ENCODE results near the gene MMEL1. TPM values are rescaled to one million over a fixed set of nuclear protein-coding genes. Genes with fewer than 3 reads are reported as not detected.

The MMEL1 gene
- total RNA-seq, 6 experiments from 2014 or later: not detected

DNA sequence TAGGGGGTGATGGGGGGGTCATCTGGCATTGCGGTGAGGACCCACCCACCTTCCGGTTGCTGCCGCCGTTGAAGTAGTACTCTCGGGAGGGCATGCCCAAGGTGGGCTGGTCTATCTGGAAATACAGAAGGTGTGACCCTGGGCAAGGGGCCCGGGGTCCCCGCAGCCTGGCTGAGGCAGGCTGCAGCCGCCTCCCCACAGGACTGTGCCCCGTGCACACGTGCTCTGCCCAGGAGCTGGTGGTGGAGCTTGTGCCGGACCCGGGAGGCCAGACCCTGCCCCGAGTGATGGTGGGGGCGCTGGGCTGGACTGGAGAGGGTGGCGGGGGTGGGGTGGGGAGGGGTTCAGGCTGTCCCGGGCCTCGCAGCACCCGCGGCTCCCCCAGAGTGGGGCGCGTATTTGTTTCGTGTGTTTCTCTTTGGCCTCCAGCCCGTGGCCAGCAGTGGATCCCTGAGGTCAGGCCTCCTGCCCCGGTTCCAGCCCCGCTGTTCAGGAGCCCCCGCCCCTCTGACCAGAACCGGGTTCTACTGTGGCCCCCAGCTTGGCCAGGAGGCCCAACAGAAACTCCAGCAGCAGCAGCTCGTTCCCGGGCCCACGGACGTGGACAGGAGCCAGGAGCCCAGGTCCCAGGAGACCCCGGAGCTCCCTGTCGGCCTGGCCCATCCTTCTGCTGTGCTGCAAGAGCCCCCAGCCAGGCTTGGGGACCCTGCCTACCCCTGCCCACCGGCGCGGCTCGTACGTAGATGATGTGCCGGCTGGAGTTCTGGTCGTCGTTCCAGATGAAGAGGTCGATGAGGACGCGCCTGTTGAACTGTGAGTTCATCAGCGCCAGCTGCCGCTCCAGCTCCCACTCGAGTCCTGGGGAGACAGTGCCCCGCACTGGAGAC is 27.1 kb downstream of the MMEL1 start:
- Mint-ChIP-seq H3K36me3 (ENCODE audit: low read depth) (no peaks in the 10 kb centered on the region), H3K4me3 (no peak overlapping the region), H3K4me1 (ENCODE audit: low read depth) (no peaks in the 10 kb centered on the region), H3K27me3 (ENCODE audit: insufficient read depth) (peaks cover 6% of the 10 kb centered on the region), H3K27ac (no peak overlapping the region), H3K9me3 (no peaks in the 10 kb centered on the region)
- no peak for DNase-seq
- TF ChIP-seq, protein P1, sequence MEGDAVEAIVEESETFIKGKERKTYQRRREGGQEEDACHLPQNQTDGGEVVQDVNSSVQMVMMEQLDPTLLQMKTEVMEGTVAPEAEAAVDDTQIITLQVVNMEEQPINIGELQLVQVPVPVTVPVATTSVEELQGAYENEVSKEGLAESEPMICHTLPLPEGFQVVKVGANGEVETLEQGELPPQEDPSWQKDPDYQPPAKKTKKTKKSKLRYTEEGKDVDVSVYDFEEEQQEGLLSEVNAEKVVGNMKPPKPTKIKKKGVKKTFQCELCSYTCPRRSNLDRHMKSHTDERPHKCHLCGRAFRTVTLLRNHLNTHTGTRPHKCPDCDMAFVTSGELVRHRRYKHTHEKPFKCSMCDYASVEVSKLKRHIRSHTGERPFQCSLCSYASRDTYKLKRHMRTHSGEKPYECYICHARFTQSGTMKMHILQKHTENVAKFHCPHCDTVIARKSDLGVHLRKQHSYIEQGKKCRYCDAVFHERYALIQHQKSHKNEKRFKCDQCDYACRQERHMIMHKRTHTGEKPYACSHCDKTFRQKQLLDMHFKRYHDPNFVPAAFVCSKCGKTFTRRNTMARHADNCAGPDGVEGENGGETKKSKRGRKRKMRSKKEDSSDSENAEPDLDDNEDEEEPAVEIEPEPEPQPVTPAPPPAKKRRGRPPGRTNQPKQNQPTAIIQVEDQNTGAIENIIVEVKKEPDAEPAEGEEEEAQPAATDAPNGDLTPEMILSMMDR (IDR thresholded peaks at IDR 0.05): no peak

DNA sequence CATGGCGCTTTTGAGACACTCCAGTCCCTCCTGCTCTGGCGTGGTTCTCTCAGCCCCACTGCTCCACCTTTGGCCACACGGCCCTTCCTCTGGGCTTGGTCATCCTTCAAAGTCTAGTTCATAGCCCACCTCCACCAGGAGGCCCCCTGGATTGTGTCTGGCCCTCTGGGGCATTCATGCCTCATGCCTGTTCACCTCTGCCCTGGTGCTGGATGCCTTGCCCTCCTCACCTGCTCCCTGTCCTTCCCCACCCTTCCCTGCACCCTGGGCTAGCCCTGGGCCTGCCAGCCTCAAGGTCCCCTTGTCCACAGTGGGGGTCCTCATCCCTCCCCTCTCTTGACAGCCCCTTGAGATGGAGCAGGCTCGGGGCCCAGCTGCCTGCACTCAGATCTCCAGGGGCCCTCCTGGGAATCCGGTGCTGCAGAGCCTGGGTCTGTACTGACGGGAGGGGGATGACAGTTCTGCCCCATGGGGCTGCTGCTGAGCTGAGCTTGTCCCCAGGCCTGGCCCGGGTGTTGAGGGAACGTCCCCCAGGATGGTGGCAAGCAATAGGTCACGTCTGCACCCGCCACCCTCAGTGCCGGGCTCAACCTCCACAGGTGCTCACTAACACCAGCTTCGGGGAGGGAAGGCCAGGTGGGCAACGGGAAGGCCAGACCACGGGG is 27.8 kb downstream of the MMEL1 start:
- TF ChIP-seq, protein P1 (IDR thresholded peaks at IDR 0.05): no peak
- no peak for DNase-seq
- Mint-ChIP-seq H3K4me3 (no peak overlapping the region), H3K4me1 (ENCODE audit: low read depth) (no peaks in the 10 kb centered on the region), H3K27me3 (ENCODE audit: insufficient read depth) (peaks cover 6% of the 10 kb centered on the region), H3K9me3 (no peaks in the 10 kb centered on the region), H3K27ac (no peak overlapping the region), H3K36me3 (ENCODE audit: low read depth) (no peaks in the 10 kb centered on the region)

DNA sequence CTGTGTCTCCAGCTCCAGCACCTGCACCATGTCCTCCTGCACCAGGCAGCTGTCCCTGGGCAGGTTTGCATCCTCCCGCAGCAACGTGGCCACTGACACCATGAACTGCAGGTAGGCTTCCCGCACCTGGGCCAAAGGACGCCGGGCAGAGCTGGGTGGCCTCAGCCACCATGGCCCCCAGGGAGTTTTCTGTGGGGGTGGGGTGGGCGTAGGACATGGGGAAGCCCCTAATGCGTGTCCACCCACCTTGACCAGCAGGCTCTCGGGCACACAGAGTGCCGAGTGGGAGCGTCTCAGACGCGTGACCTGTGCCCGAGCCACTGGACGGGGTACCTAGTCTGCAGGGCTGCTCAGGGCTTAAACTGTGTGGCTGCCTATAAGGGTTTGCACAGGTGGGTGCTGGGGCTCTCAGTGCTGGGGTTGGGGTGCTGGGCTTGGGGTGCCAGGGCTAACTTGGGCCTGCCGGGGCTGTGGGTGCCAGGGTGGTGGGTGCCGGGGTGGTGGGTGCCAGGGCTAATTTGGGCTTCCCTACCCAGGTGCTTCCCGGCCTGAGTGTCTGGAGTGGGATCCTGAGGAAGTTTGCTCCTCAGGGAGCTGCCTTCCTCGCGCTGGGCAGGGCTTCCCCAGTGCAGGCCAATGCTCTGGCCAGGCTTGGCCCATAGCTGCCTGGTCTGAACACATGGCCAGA is 28.5 kb downstream of the MMEL1 start:
- H3K4me3 Mint-ChIP-seq: no peak overlapping the region
- DNase-seq: no peak
- TF ChIP-seq, protein P1 (IDR thresholded peaks at IDR 0.05): no peak
- peaks cover 6% of the 10 kb centered on the region for H3K27me3 Mint-ChIP-seq (ENCODE audit: insufficient read depth)
- no peaks in the 10 kb centered on the region for H3K4me1 Mint-ChIP-seq (ENCODE audit: low read depth)
- no peaks in the 10 kb centered on the region for H3K36me3 Mint-ChIP-seq (ENCODE audit: low read depth)
- no peaks in the 10 kb centered on the region for H3K9me3 Mint-ChIP-seq
- no peak overlapping the region for H3K27ac Mint-ChIP-seq

DNA sequence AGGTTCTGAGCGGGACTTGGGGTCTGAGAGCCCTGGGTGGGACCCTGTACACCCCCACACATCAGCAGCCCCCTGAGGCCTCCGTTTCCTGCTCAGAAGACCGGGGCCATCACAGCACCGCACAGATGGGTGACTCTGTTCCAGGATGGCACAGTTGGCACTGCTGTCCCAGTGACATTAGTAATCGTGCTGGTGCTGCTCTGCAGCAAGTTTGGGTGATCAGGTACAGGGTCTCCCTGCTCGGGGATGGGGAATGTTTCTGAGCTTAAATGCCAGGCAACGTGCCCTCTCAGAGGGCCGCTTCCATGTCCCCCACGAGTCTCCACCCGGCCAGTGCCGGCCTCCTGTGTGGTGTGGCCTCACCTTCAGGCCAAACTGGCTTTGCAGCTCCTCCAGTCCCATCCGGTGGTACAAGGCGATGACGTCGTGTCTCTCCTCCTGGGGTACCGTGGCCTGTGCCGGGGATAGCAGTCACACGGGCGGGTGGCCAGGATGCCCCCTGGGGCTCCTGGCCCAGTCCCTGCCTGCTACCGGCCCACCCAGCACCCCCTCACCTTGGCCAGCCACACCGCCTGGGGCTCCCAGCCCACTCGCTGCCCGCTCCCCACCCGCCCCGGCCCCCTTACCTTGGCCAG is 29.2 kb downstream of the MMEL1 start:
- TF ChIP-seq, protein P1 (IDR thresholded peaks at IDR 0.05): no peak
- Mint-ChIP-seq H3K4me1 (ENCODE audit: low read depth) (no peaks in the 10 kb centered on the region), H3K36me3 (ENCODE audit: low read depth) (no peaks in the 10 kb centered on the region; the same call in 1 of the 2 replicates), H3K27ac (no peak overlapping the region), H3K4me3 (no peak overlapping the region), H3K9me3 (peaks cover 2% of the 10 kb centered on the region; the same call in 1 of the 2 replicates), H3K27me3 (ENCODE audit: insufficient read depth) (peaks cover 7% of the 10 kb centered on the region)
- no peak for DNase-seq

DNA sequence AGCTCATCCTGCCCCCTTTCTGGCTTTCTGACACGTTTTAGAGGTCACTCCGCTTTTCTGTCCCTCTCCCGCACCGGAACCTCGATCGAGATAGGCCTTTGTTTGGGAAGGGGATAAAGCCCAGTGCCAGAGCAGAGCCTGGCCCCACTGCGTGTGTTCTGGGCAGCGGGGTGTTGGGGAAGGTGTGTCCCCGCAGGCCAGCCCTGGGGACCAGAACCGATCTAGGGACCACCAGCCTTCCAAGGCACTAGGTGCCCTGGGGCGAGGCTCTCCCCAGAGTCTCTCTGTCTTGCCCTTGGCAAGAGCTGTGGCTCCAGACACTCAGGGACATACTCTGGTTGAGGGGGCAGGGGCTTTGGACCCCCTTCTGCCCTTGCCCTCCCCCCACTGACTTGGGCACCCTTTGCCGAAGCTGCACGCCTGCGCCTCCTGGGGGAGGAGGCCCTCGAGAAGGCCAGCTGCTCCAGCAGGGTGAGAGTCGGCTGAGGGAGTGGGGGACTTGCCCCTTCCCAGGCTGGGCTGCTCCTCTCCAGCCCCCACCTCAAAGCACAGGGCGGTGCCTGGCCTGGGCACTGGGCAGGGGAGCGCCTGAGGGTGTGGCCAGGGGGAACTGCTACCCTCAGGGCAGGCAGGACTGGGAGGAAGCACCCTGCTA is 29.8 kb downstream of the MMEL1 start:
- H3K4me3 Mint-ChIP-seq: no peak overlapping the region
- no peaks in the 10 kb centered on the region for H3K4me1 Mint-ChIP-seq (ENCODE audit: low read depth)
- TF ChIP-seq, protein P1 (IDR thresholded peaks at IDR 0.05): no peak
- peaks cover 12% of the 10 kb centered on the region for H3K27me3 Mint-ChIP-seq (ENCODE audit: insufficient read depth)
- H3K27ac Mint-ChIP-seq: no peak overlapping the region
- H3K9me3 Mint-ChIP-seq: peaks cover 4% of the 10 kb centered on the region; the same call in 1 of the 2 replicates
- DNase-seq: no peak
- H3K36me3 Mint-ChIP-seq (ENCODE audit: low read depth): no peaks in the 10 kb centered on the region; the same call in 1 of the 2 replicates

Measured in HFFc6 (cell line).